CD4-positive, alpha-beta T cell treated with Interleukin-2 at 100 ng/mL for 4 hours (primary cell): Measurements from ENCODE around the gene SHB.

Source experiments
- DNase-seq: peaks from one replicate; pipeline ENCODE4 v3.0.0-alpha.2; 2020; ENCODE audit warnings: low spot score

Gene SHB

DNA sequence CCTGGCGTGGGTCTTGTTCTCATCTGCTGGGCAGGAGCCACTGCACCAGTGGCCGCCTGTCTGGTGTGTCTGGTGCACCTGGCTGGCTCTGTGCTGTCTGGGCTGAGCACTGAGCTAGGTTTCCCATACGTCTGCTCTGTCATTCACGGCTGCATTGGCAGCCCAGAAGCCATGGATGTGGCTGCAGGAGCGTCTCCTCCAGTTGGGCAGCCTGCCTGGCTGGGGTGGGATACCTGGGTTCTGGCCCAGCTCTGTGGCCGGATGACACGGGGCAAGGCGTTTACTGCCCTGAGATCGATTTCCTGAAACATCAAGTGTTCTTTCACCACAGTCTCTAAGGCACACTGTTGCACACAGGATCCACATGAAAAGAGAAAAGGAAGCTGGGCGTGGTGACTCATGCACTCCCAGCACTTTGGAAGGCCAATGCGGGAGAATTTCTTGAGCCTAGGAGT, 139.6 kb downstream of the SHB start:
- no peak for DNase-seq

DNA sequence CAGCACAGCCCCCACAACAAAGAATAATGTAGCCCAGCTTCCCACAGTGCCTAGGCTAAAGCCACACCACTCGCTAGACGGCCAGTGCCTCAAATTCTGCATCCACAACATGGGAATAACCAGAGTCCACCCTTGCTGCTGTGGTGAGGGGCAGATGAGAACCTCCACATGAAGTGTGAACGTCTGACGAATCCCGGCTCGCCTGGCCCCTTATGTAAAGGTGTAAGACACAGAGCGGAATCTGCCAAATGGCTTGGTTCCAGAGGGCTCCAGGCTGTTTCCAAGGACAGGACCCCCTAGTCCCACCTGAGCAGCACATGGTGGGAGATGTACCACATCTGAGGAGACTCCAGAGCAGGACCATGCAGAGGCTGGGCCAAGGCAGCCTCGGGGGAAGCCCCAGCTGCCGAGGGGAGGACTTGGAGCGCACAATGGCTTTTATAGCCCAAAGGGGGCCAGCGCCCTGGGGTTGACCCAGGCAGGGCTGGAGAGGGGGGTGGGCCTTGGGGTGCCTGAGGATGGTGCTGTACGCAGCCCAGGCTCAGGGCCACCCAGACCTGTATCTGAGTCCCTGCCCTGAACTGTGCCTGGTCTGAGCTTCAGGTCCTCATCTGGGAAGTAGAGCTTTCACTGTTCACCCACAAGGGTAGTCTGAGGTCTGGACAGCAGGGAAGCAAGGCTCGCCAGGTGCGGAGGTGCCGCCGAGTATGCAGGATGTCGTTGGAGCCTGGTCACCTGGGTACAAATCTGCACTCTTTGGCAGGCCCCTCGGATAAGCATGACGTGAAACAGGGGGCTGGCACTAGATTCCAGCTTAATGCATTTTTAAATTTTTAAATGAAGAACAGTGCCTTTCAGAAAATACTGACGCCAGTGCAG, 140.2 kb downstream of the SHB start:
- no peak for DNase-seq

DNA sequence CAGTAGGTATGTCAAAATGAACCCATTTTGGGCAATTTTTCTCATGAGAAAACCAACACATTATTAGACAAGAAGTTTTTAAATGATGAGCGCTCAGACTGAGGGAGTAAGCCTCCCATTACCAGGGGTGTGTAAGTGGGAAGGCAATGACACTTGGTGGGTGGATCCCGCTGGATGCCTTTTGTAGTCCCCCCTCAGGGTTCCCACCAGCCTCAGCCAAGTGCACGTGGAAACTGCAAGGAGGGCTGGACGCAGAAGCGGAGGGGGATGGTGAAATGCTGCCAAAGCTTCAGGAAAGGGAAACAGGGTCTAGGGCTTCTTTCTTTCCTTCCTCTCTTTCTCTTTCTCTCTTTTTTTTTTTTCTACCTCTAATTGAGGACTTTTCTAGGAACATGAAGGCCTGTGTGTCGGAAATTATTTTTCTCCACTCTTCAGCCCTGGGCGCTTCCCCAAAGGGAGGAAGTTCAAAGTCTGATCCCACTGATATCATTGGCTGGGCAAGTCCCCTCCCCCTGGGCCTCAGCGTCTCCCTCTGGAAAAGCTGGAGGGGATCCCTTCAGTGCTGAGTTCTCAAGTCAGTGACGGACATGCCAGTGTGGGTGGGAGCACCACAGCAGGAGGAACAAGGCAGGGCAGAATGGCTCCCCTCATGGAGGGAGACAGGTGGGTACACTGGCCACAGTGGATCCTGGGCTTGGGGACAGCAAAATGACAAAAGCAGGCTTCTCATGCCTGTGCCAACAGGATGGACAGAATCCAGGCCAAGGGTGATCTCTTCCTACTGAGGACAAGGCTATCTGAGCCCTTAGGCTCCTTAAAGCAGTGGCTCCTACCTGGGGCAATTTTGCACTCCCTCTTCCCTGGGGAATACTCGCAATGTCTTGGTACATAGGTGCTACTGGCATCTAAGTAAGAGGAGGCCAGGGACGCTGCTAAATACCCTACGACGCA, 141.2 kb downstream of the SHB start:
- DNase-seq: no peak

DNA sequence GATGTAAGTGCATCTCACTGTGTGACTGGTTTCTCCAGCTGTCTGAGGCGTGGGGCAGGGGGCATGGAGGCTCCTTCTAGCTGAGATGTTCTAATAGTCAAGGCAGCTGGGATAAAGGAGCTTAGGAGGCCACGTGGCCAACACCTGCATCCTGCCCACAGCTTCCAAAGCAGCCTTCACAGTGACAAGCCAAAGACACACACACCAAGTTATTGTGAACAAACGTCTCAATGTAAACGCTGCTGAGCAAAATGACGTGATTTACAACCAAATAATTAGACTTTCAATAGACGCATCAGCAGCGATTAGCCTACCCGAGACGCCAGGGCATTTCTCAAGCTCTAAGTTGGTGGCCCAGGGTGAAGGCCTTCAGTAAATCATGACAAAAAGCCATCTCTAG, 141.9 kb downstream of the SHB start:
- no peak for DNase-seq

DNA sequence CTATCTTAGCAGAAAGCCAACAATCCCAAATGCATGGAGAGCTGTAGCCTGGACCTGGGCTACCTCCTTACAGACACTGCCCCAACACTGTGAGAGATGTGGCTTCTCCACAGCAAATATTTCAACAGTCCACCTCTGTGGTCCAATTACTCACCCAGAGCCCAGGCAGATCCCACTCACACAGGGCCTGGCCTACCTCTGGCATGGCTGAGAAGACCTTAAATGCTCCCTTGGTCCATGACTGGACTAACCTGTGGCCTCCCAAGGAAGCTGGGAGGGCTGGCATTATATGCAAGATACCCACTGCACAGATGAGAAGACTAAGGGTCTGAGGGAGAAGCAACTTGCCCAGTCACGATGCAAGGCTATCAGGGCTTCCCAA, 142.3 kb downstream of the SHB start:
- DNase-seq: no peak

DNA sequence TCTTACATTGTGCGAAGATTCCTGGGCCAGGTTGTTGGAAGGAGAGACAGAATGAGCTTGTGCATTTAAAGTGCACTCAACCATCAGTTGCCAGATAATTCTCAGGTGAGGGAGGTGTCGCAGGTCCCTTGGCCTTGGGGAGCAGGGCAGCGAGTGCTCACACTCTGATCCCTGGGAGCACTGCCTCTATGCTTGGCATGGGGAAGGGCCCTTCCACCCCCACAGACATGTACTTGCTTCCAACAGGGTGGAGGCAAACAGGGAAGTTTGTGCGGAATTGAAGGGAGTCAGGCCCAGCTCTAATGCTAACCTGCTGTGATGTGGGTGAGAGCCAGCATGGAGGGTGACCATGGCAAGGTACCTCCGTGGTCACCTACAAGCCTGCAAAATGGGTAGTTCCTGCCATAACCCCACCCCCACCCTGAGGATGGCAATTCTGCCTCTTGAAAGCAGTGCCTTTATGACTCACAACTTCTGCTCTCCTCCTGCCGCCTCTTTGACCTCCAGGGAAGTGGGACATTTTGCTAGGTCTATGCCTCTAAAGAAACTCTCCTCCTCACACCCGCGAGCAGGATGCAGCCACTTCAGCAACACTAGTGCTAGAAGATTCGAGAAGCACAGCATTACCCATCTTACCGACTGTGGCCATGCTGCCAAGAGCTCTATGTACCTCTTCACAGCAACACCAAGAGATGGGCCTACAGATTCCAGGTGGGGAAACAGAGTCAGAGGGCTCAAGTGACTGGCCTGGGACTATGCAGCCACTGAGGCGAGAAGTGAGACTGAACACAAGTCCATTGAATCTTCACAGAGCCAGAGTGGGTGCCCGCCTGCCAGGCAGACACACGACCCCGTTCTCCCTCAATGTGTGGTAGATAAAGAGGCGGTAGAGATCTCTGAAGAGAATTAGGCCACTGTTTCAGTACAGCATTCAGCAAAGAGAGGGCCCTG, 143.0 kb downstream of the SHB start:
- DNase-seq: no peak

DNA sequence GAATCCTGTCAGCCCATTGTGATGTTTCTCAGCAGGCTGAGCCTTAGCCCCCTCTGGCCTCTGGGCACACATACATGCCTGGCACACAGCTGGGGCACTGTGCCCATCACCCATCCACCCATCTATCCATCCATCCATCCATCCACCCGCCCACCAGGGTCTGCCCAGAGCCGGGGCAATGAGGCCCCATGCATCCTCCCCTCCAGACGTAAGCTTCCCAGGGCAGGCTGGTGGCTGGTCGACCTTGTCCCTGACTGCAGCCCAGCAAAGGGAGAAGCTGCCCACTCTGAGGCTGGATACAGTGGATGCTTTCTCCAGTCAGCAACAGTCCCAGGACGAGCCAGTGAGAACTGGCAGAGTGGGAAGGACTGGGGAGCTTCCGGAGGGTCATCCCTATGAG, 144.0 kb downstream of the SHB start:
- no peak for DNase-seq

DNA sequence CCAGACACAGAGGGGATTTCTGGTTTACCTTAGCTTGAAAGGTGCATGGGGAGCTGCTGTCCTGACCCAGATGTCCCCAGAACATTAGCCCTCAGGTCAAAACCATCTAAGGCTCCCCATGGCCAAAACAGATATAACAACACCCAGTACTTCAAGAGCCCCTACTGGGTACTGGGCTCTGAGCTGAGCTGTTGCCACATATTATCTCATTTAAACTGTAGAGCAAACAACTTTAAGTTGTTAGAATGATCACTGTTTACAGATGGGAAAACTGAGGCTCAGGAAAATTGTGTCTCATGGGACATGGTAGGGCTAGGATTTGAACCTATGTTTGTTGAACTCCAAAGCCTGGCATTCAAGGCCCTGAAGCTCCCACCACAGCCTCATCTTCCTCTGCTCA, 144.5 kb downstream of the SHB start:
- no peak for DNase-seq

DNA sequence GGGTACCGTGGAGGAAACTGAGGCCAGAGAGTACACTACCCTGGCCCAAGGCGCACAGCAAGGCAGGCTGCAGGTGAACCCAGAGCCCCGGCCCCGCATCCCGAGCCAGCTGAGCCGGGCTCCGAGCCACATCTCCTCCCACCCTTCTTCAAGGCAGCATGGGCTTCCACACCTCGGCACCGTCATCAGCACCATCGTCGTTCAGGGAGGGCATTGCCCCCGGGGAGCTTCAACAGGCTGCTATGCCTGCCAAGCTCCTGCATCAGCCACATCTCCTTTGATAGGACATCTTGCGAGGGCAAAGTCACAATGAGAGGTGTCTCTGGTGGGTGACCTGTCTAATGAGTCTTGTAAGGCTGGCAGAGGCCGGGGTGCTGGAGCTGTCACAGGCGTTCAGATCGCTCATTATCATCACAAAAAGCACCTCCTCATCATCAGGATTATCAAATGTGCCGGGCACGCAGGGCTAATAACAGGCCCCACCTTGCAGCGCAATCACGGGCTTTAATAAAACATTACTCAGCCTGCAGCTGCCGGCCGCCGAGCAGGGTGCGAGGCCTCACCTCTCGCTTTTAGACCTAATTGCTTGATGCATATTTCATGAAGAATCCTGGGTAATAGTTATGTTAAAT, 145.1 kb downstream of the SHB start:
- DNase-seq: no peak

DNA sequence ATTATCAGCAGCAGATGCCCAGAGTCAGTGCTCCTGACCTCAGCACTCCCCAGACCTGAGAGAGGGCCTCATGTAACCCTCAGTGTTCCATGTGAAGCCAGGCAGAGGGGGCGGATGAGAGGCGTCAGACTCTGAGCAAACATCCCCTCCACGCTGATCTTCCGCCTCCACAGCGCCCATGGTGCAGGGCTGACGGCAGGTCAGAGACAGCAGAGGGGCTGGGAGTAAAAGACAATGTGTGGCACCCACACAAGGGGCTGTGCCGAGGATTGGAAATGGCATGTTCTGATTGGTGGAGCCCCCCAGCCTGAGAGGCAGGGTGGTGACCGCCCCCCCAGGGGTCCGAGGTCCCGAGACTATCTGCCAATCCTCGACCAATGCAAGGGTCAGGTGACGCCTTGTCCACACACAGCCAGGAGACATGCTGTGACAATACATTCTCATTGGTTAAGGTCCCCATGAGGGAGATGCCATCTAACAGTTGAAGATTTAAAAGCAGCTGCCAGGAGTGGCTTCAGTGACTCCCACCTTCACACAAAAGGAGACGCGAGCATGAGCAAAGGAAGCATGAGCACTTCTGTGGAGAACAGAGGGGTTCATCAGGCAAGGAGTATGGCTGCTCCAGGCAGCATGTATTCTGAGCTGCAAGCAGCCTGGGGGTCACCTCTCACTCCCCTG, 145.8 kb downstream of the SHB start:
- DNase-seq: no peak

DNA sequence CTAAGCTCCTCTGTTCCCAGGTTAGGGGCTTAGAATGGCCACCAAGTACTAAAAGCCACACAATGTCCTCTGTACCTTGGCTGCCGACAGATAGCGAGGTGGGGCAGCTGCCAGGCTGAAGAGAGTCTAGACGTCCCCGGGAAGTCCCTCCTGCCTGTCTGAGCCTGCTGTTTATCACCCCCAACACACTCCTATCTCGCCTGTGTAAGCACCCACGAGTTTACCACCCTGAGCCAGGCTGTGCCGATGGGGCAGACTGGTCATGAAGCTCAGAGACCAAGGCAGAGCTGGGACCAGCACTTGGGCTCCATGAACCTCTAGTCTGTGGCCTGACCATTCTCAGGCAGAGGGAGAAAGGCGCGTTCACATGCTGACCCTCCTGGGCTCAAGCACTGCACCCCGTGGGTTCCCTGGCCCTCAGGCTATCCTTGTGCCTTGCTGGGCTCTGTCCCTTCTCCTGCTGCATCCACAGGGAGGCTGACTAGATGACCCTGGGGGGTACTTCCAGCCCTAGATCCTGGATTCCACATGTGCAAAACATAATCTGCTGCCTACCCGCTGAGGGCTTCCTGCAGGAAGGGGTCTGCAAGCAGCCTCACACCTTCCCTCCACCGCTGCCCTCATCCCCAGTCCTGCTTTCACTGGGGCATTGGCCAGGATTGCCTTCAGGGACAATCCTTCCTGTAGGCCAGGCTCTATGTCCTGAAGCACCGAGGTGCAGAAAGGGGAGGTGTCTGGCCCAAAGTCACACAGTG, 146.5 kb downstream of the SHB start:
- DNase-seq: no peak

DNA sequence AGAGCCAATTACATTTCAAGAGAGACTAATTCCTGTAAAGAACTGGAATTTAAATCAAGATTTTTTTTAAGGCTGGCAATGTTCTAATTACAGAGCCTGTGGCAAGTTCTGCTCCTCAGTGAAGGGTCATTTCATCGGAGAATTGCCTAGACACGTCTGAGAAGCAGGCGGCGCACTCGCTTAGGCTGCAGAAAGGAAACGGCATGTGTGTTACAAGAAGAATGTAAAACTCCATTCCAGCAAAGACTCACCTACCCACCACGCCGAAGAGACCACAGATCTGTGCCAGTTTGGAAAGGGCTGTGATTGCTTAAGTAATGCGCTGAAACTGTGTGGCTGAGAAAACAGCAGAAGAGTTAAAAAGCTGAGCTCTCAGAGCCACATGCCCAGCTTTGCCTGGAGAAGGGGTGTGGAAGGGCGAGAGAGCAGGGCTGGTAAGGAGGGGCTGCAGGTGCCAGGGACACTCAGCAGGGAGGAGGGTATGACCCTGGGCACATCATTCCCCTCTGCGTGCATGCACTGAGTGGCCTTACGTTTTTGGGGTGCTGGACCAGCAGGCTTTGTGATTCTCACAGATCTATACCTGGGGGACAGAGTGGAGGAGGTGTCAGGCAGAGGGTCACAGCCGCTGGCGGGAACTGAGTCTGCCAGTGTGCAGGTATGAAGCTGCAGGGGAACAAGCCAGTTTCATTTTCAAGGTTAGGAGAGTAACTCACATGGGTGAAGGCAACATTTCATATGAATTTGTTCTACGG, 147.3 kb downstream of the SHB start:
- DNase-seq: no peak

DNA sequence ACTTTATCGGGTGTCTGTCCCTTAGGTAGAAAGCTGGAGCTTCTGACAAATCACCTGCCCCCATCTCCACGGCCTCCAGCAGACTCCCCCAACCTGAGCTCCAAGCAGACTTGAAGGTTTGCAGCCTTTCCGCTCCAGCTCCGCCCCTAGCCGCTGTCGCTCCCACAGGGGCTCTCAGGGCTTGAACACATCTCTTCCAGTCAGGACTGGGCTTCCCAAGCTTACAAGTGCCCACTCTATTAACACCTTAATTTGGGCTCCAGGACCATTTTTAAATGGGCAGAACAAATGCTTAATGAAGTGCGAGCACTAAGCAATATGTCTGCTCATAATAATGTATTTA, 147.9 kb downstream of the SHB start:
- no peak for DNase-seq

DNA sequence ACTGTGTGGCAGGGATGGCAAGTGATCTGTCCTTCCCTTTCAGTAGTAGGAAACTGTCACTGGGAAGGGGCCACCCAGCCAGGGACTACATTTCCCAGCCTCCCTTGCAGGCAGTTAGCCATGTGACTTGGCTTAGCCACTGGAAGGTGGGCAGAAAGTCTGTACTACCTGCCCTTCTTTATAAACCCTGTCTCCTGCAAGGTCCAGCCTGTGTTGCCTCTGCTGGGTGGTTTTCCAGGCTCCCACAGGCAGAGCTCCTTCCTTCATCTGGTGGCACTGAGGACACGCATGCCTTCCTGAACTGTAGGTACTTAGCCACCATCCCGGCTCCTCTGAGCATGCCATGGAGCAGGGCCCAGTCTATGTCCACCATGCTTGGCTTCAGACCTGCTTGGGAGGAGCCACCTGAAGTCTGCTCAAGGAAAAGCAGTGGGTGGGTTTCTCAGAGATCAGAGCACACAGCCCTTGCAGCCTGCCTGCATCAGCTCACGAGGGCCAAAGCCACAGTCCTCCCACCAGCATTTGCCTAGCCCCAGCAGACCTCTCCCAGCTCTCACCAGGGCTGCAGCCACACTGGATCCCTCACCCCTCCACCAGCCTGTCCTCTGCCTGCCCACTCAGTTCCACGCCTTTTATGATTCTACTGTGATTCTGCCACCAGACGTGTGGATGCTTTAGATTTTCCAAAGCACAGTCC, 148.4 kb downstream of the SHB start:
- DNase-seq: peak; percentile 16

DNA sequence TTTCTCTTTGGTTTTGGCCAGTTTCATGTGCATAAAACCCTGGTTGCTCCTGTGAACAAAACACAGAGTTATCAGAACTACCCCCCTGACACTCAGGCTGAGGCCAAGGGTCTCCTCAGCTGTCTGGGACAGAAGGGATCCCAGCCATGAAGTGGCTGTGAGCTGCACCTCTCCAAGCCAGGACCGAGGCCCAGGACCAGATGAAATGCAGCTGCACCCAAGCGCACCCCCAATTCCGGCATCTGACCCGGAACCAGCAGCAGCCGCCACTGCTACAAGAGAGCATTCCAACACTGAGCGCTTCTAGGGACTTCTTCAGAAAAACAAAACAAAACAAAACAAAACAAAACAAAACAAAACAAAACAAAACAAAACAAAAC, 149.1 kb downstream of the SHB start:
- no peak for DNase-seq

DNA sequence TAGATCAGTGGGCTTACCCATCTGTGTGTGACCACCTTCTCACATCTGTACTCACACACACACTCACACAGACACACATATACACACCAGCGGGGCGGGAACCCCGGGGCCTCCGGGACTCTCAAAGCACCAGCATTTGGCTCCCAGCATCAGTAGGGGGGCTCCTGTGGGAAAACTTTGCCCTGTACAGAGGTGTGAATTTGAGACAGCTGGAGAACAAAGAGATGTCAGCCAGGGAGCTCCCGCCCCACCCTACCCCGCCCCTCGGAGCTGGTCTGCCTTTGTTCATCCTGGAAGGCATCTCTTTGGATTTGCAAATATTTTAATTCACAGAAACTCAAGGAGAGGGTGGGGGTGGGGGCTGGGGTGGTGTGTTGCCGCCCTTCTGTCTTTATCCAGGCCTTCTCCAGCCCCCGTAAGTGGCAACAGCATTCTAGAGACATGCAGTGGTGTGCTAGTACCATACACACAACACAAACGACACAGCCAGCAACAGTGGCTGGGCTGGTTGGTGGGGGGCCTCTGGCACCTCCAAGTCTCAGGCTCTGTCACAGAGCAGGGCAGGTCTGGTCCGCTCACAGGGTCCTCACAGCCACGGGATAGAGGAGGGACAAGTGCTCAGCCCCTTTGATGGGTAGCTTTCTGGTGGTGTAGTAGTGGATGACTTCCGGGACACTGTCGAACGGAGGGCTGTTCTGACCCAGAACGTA, 149.6 kb downstream of the SHB start:
- no peak for DNase-seq

DNA sequence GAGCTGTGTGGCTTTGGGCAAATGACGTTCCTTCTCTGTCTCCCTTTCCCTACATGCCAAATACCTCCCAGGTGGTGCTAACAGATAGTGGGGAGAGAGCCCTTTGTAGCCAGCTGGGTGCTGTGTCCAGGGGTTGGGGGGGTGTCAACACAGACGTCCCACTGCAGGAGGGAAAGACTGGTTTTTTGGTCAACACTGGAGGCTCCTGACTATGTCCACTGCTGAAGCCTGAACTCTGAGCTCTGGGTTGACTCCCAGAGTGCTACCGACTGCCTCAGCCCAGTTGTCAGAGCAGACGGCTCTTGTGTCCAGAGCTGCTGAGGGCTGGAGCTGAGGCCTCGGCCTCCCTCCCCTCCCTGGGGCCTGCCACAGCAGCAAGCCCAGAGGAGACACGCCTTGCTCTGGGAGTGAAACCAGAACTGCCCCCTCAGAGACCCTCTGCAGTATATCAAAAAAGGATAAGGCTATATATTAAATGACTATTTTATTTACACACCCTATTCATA, 150.3 kb downstream of the SHB start:
- DNase-seq: no peak
